Mesendoderm (in vitro differentiated cells): Measurements from ENCODE around the gene OR4C45.
"Not testable (repeated sequence)": the region's sequence is repeated elsewhere in the genome, so short reads cannot be mapped to it uniquely, and the experiment has no call there.

Source experiments
- DNase-seq: peaks from one replicate; pipeline ENCODE4 v3.0.0; 2013
- H2AK5ac ChIP-seq: 2 replicates; pipeline ENCODE4 v1.6.1; 2013; ENCODE audit warnings: low read length, inconsistent platforms
- H2BK120ac ChIP-seq: 2 replicates; pipeline ENCODE4 v1.6.1; 2013; ENCODE audit warnings: low read depth, mild to moderate bottlenecking, low read length, moderate library complexity, mixed read lengths
- H2BK15ac ChIP-seq: replicated peaks from 2 replicates; pipeline ENCODE4 v1.6.1; 2013; ENCODE audit warnings: low read depth, mild to moderate bottlenecking, moderate library complexity
- H2BK5ac ChIP-seq: 2 replicates; pipeline ENCODE4 v1.6.1; 2013; ENCODE audit warnings: low read length, inconsistent platforms
- H3K18ac ChIP-seq: 2 replicates; pipeline ENCODE4 v1.6.1; 2013; ENCODE audit warnings: mild to moderate bottlenecking, low read length, mixed read lengths
- H3K23ac ChIP-seq: one replicate; pipeline ENCODE4 v1.6.1; 2013; ENCODE audit warnings: low read length
- H3K27ac ChIP-seq: 2 replicates; pipeline ENCODE4 v1.5.1; 2013; ENCODE audit warnings: low read depth, mild to moderate bottlenecking, inconsistent platforms, low read length, moderate library complexity
- H3K27me3 ChIP-seq: 2 replicates; pipeline ENCODE4 v1.6.1; 2013; ENCODE audit warnings: low read length, control low read depth, mild to moderate bottlenecking, inconsistent platforms; ENCODE audit not compliant: insufficient read depth, poor library complexity
- H3K36me3 ChIP-seq: 2 replicates; pipeline ENCODE4 v1.6.1; 2013; ENCODE audit warnings: low read length, inconsistent platforms; ENCODE audit not compliant: control insufficient read depth, insufficient read depth
- H3K4ac ChIP-seq: one replicate; pipeline ENCODE4 v1.6.1; 2013; ENCODE audit warnings: low read depth, mild to moderate bottlenecking, low read length, moderate library complexity
- H3K4me1 ChIP-seq: 2 replicates; pipeline ENCODE4 v1.6.1; 2013; ENCODE audit warnings: low read depth, low read length, inconsistent platforms; ENCODE audit not compliant: control insufficient read depth
- H3K4me2 ChIP-seq: 2 replicates; pipeline ENCODE4 v1.6.1; 2013; ENCODE audit warnings: low read length
- H3K4me3 ChIP-seq: 2 replicates; pipeline ENCODE4 v1.5.1; 2013; ENCODE audit warnings: mild to moderate bottlenecking, low read length
- H3K56ac ChIP-seq: one replicate; pipeline ENCODE4 v1.6.1; 2013; ENCODE audit warnings: low read length
- H3K79me1 ChIP-seq: 2 replicates; pipeline ENCODE4 v1.6.1; 2013; ENCODE audit warnings: low read length, inconsistent platforms
- H3K79me2 ChIP-seq: 2 replicates; pipeline ENCODE4 v1.6.1; 2013; ENCODE audit warnings: mild to moderate bottlenecking, low read length; ENCODE audit not compliant: control insufficient read depth, insufficient read depth
- H3K9ac ChIP-seq: 2 replicates; pipeline ENCODE4 v1.6.1; 2013; ENCODE audit warnings: low read length, inconsistent platforms
- H4K5ac ChIP-seq: one replicate; pipeline ENCODE4 v1.6.1; 2013; ENCODE audit warnings: low read length
- H4K8ac ChIP-seq: one replicate; pipeline ENCODE4 v1.6.1; 2013; ENCODE audit warnings: low read depth, mild to moderate bottlenecking, control low read depth, low read length, moderate library complexity
- WGBS: extraction: QIAGEN DNeasy Blood & Tissue Kit; methylation state at CpG from one replicate; pipeline ENCODE4 v1.1.7; 2013; ENCODE audit warnings: low lambda C conversion rate, missing lambda C conversion rate; ENCODE audit not compliant: insufficient coverage; ENCODE audit errors: extremely low coverage; 5-methylcytosine and 5-hydroxymethylcytosine counted together

Gene OR4C45

GRCh38 chr11:50074161-50074560, 41.5 kb downstream of the OR4C45 start:
- H3K56ac ChIP-seq = no peak overlapping the region
- no peak overlapping the region for H3K9ac ChIP-seq
- no peaks in the 10 kb centered on the region for H3K4me1 ChIP-seq
- H3K4ac ChIP-seq = no peak overlapping the region
- no peak for DNase-seq
- H3K27me3 ChIP-seq = no peaks in the 10 kb centered on the region
- H2AK5ac ChIP-seq = no peak overlapping the region
- H2BK15ac ChIP-seq = no peak overlapping the region
- no peak overlapping the region for H3K27ac ChIP-seq
- no peaks in the 10 kb centered on the region for H3K79me2 ChIP-seq
- H3K79me1 ChIP-seq = no peaks in the 10 kb centered on the region
- H4K8ac ChIP-seq = no peak overlapping the region
- no peaks in the 10 kb centered on the region for H3K36me3 ChIP-seq
- no CpG with 5 or more reads among the region's 6 CpGs for WGBS
- H2BK5ac ChIP-seq = no peak overlapping the region
- no peak overlapping the region for H3K23ac ChIP-seq
- no peak overlapping the region for H4K5ac ChIP-seq
- no peak overlapping the region for H2BK120ac ChIP-seq
- no peak overlapping the region for H3K18ac ChIP-seq
- no peak overlapping the region for H3K4me3 ChIP-seq
- H3K4me2 ChIP-seq = no peak overlapping the region

- no peak for DNase-seq
- Histone ChIP-seq H3K79me1 (no peaks in the 10 kb centered on the region), H4K5ac (no peak overlapping the region), H3K23ac (no peak overlapping the region), H2AK5ac (no peak overlapping the region), H4K8ac (no peak overlapping the region), H3K4me1 (no peaks in the 10 kb centered on the region), H3K4me3 (no peak overlapping the region), H3K18ac (no peak overlapping the region), H3K9ac (no peak overlapping the region), H3K27ac (no peak overlapping the region), H3K56ac (no peak overlapping the region), H2BK5ac (no peak overlapping the region), H3K79me2 (no peaks in the 10 kb centered on the region), H3K36me3 (no peaks in the 10 kb centered on the region), H3K27me3 (no peaks in the 10 kb centered on the region), H3K4me2 (no peak overlapping the region), H3K4ac (no peak overlapping the region), H2BK15ac (no peak overlapping the region), H2BK120ac (no peak overlapping the region)
- no CpG with 5 or more reads among the region's 4 CpGs for WGBS
Observed at GRCh38 chr11:50075856-50076255, 43.2 kb downstream of the OR4C45 start.

GRCh38 chr11:50077526-50077925, 44.9 kb downstream of the OR4C45 start:
- no peak overlapping the region for H3K9ac ChIP-seq
- no peaks in the 10 kb centered on the region for H3K27me3 ChIP-seq
- H4K5ac ChIP-seq = no peak overlapping the region
- H3K56ac ChIP-seq = no peak overlapping the region
- H2BK120ac ChIP-seq = no peak overlapping the region
- no peak overlapping the region for H2AK5ac ChIP-seq
- no peaks in the 10 kb centered on the region for H3K4me1 ChIP-seq
- H4K8ac ChIP-seq = no peak overlapping the region
- H3K18ac ChIP-seq = no peak overlapping the region
- H3K4ac ChIP-seq = no peak overlapping the region
- no peak overlapping the region for H2BK5ac ChIP-seq
- no peak overlapping the region for H3K23ac ChIP-seq
- H3K4me3 ChIP-seq = no peak overlapping the region
- H3K27ac ChIP-seq = no peak overlapping the region
- no peaks in the 10 kb centered on the region for H3K79me1 ChIP-seq
- H3K79me2 ChIP-seq = no peaks in the 10 kb centered on the region
- no peak overlapping the region for H2BK15ac ChIP-seq
- H3K36me3 ChIP-seq = no peaks in the 10 kb centered on the region
- H3K4me2 ChIP-seq = no peak overlapping the region
- WGBS = no CpG with 5 or more reads among the region's 5 CpGs
- DNase-seq = no peak

GRCh38 chr11:50078001-50078400, 45.3 kb downstream of the OR4C45 start:
- H2BK120ac ChIP-seq = no peak overlapping the region
- H3K79me2 ChIP-seq = no peaks in the 10 kb centered on the region
- no CpG with 5 or more reads among the region's 1 CpG for WGBS
- no peak overlapping the region for H3K27ac ChIP-seq
- H4K5ac ChIP-seq = no peak overlapping the region
- no peak overlapping the region for H3K9ac ChIP-seq
- no peak overlapping the region for H2BK15ac ChIP-seq
- no peak overlapping the region for H4K8ac ChIP-seq
- H2BK5ac ChIP-seq = no peak overlapping the region
- H3K56ac ChIP-seq = no peak overlapping the region
- no peak overlapping the region for H3K4me2 ChIP-seq
- H3K79me1 ChIP-seq = no peaks in the 10 kb centered on the region
- no peak overlapping the region for H3K18ac ChIP-seq
- H3K4me3 ChIP-seq = no peak overlapping the region
- no peaks in the 10 kb centered on the region for H3K27me3 ChIP-seq
- no peak for DNase-seq
- no peak overlapping the region for H3K4ac ChIP-seq
- no peaks in the 10 kb centered on the region for H3K4me1 ChIP-seq
- no peaks in the 10 kb centered on the region for H3K36me3 ChIP-seq
- H3K23ac ChIP-seq = no peak overlapping the region
- H2AK5ac ChIP-seq = no peak overlapping the region

- not testable (repeated sequence) for H2BK120ac ChIP-seq, H2BK5ac ChIP-seq, H2AK5ac ChIP-seq, H4K5ac ChIP-seq, H4K8ac ChIP-seq, H3K18ac ChIP-seq, H3K4me3 ChIP-seq, H3K4me2 ChIP-seq, H3K56ac ChIP-seq, H3K4me1 ChIP-seq, H2BK15ac ChIP-seq, H3K36me3 ChIP-seq, H3K9ac ChIP-seq, H3K79me2 ChIP-seq, H3K27ac ChIP-seq, H3K4ac ChIP-seq, H3K79me1 ChIP-seq, H3K27me3 ChIP-seq, DNase-seq, H3K23ac ChIP-seq
Observed at GRCh38 chr11:50078946-50079345, 46.3 kb downstream of the OR4C45 start.

GRCh38 chr11:50080256-50080655, 47.6 kb downstream of the OR4C45 start:
- H3K4me1 ChIP-seq = no peaks in the 10 kb centered on the region
- no peaks in the 10 kb centered on the region for H3K27me3 ChIP-seq
- H4K5ac ChIP-seq = no peak overlapping the region
- no peak for DNase-seq
- H3K79me1 ChIP-seq = no peaks in the 10 kb centered on the region
- no peak overlapping the region for H2BK120ac ChIP-seq
- no peak overlapping the region for H2BK5ac ChIP-seq
- no peak overlapping the region for H3K56ac ChIP-seq
- H3K9ac ChIP-seq = no peak overlapping the region
- no peak overlapping the region for H2BK15ac ChIP-seq
- H3K18ac ChIP-seq = no peak overlapping the region
- no peak overlapping the region for H3K4me3 ChIP-seq
- H3K4ac ChIP-seq = no peak overlapping the region
- no peak overlapping the region for H3K27ac ChIP-seq
- H3K79me2 ChIP-seq = no peaks in the 10 kb centered on the region
- H3K36me3 ChIP-seq = no peaks in the 10 kb centered on the region
- no peak overlapping the region for H3K4me2 ChIP-seq
- H2AK5ac ChIP-seq = no peak overlapping the region
- no peak overlapping the region for H4K8ac ChIP-seq
- H3K23ac ChIP-seq = no peak overlapping the region
